Stimulated activated CD4-positive, alpha-beta T cell treated with anti-CD3 and anti-CD28 coated beads, TNF-alpha, amount 100 ng/mL, for 24 hours (primary cell): ENCODE results near the gene KAT8.

ENCODE experiments used
- DNase-seq, 3 experiments: peaks; one replicate each; pipeline ENCODE4 v3.0.0-alpha.2; 2020; ENCODE audit warnings: low read depth in 3 of 3

The KAT8 gene

GRCh38 chr16:31108035-31108793 is 9.2 kb upstream of the KAT8 start, which contains the start of gene BCKDK:
TSS of gene BCKDK (plus strand) at chr16:31108386. CDS start at chr16:31109224, 838 bp downstream.
- peak; percentile 57 to 83 (median 63) for DNase-seq

GRCh38 chr16:31108794-31109558 is 8.5 kb upstream of the KAT8 start:
- no peak for DNase-seq

- DNase-seq: no peak
These were observed 7.8 kb upstream of the KAT8 start for GRCh38 chr16:31109622-31110021.

GRCh38 chr16:31110106-31111034 is 7.1 kb upstream of the KAT8 start:
- no peak for DNase-seq

- no peak for DNase-seq
These were observed 5.5 kb upstream of the KAT8 start for GRCh38 chr16:31111881-31112466.

GRCh38 chr16:31112711-31113110 is 4.8 kb upstream of the KAT8 start:
- no peak for DNase-seq

- DNase-seq: no peak
These were observed 4.0 kb upstream of the KAT8 start for GRCh38 chr16:31113121-31114120.

GRCh38 chr16:31114468-31114867 is 3.0 kb upstream of the KAT8 start:
- DNase-seq: no peak

GRCh38 chr16:31118223-31119155 is 1.0 kb downstream of the KAT8 start:
- no peak for DNase-seq

GRCh38 chr16:31120129-31120528 is 2.7 kb downstream of the KAT8 start:
- DNase-seq: no peak

GRCh38 chr16:31125844-31126243 is 8.4 kb downstream of the KAT8 start:
- DNase-seq: no peak

GRCh38 chr16:31127182-31127581 is 9.7 kb downstream of the KAT8 start:
- no peak for DNase-seq

GRCh38 chr16:31128711-31129567 is 11.5 kb downstream of the KAT8 start:
- DNase-seq: no peak

GRCh38 chr16:31129568-31130335 is 12.3 kb downstream of the KAT8 start:
- DNase-seq: no peak

- no peak for DNase-seq
These were observed 12.9 kb downstream of the KAT8 start for GRCh38 chr16:31130336-31130891.

- no peak for DNase-seq
These were observed 13.4 kb downstream of the KAT8 start for GRCh38 chr16:31130899-31131298.

- no peak for DNase-seq
These were observed 14.0 kb downstream of the KAT8 start for GRCh38 chr16:31131416-31131815.
